GM12891 (cell line): ENCODE data around the gene ATXN1.

ENCODE experiments used
- DNase-seq: peaks from one replicate; pipeline ENCODE4 v3.0.0; 2011; ENCODE audit warnings: low spot score; ENCODE audit not compliant: insufficient read length
- FAIRE-seq: peaks from 2 replicates; lab custom pipeline; 2011; peaks lifted over from hg19 to GRCh38; lab: Jason Lieb, UNC
- PAX5 ChIP-seq: IDR thresholded peaks from 2 replicates; pipeline ENCODE4 v1.6.1; 2011; ENCODE audit warnings: low read length, moderate library complexity, mild to moderate bottlenecking; ENCODE audit not compliant: insufficient read depth, severe bottlenecking
- POLR2A ChIP-seq: IDR thresholded peaks from 2 replicates; pipeline ENCODE4 v1.6.1; 2011; ENCODE audit warnings: low read depth, low read length, control low read depth
- POLR2AphosphoS5 ChIP-seq: IDR thresholded peaks from 2 replicates; pipeline ENCODE4 v1.6.1; 2011; ENCODE audit warnings: low read depth, low read length, control low read depth
- POU2F2 ChIP-seq: IDR thresholded peaks from 2 replicates; pipeline ENCODE4 v1.6.1; 2011; ENCODE audit warnings: low read depth, mild to moderate bottlenecking, control low read depth, low read length, moderate library complexity
- SPI1 ChIP-seq: IDR thresholded peaks from 2 replicates; pipeline ENCODE4 v1.6.1; 2011; ENCODE audit warnings: low read depth, low read length, control low read depth
- TAF1 ChIP-seq: IDR thresholded peaks from 2 replicates; pipeline ENCODE4 v1.6.1; 2011; ENCODE audit warnings: low read depth, low read length, control low read depth

The ATXN1 gene

DNA sequence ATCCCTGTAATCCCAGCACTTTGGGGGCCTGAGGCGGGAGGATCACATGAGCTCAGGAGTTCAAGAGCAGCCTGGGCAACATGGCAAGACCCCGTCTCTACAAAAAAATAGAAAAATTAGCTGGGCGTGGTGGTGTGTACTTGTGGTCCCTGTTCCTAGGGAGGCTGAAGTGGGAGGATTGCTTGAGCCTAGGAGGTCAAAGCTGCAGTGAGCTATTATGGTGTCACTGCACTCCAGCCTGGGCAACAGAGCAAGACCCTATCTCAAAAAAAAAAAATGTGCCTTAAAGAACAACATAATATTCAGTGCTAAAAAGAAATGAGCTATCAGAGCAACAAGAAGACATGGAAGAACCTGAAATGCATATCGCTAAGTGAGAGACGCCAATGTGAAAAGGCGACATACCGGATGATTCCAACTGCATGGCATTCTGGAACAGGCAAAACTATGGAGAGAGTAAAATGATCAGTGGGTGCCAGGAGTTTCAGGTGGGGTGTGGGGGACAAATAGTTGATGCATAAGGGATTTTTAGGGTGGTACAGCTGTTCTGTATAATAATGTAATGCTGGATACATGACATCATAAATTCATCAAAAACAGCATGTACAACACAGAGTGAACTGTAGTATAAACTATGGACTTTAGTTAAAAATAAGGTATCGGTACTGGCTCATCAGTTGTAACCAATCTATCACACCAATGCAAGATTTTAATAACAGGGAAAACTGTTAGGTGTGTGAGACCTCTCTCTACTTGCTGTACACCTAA lies 442.1 kb downstream of the ATXN1 start:
- peak; percentile 45 for FAIRE-seq
- DNase-seq: no peak
- TF ChIP-seq POU2F2 (no peak), POLR2A (no peak), SPI1 (no peak), PAX5 (no peak), POLR2AphosphoS5 (no peak), TAF1 (no peak)

DNA sequence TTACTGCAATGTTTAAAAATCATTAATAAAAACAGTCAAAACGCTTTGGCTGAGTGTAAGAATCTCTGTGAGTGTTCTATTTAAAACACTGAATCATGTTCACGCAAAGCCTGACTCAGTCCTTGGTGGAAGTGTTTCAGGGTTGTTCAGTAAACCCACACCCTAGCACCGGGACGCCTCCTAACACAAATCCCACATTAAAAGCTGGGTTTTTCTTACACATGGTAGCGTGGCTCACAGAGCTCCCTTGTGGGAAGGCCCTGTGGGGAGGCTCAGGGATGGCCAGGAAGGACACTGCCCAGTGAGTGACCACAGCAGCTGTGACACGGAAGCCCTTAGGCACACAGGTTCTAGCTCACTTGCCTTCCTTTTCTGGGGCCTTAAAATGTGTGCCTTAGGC lies 442.7 kb downstream of the ATXN1 start:
- no peak for FAIRE-seq
- DNase-seq: no peak
- TF ChIP-seq TAF1 (no peak), POLR2A (no peak)

DNA sequence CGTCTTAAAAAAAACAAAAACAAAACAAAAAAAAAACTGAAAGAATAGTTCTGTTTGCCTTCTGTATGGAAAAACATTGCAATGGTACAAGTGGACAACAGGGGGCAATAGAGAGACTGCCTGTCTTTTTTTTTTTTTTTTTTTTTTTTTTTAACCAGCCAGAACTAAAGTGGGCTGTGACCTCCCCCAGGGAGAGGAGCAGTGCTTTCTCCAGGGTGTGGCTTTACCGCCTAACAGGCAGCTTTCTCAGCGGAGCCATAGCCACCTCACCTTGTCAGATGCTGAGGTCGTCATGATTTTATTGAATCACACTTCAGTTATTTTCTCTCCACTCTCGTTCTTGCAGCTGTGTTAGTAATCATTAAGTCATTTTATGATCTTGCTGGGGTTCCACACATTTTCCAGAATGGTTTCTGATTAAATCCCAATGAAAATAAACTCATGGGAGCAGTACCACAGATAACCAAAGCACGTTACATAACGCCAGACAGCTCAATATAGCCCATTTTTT lies 444.5 kb downstream of the ATXN1 start:
- FAIRE-seq (no peak), DNase-seq (no peak)
- TF ChIP-seq SPI1: no peak
- TF ChIP-seq POLR2AphosphoS5: no peak
- TF ChIP-seq POU2F2: no peak
- TF ChIP-seq POLR2A: no peak
- no peak for TF ChIP-seq PAX5
- TF ChIP-seq TAF1: no peak

DNA sequence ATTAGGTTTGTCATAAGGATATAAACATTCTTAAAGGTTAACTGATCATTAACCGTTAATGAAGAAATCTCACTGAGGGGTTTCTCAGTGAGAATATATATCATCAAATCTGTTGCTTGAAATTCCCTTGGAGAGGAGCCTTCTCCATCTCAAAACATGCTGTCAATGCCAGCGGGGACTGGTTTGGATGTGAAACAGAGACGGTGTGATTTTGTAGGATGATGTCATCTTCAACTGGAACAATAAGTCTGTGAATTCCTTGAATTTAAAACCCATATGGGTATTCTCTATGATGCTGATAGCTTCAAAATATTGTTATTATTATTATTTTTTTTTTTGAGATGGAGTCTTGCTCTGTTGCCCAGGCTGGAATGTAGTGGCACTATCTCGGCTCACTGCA lies 447.0 kb downstream of the ATXN1 start:
- FAIRE-seq (no peak), DNase-seq (no peak)
- TF ChIP-seq PAX5: no peak
- no peak for TF ChIP-seq POU2F2
- no peak for TF ChIP-seq POLR2A
- TF ChIP-seq POLR2AphosphoS5: no peak
- TF ChIP-seq TAF1: no peak
- no peak for TF ChIP-seq SPI1

DNA sequence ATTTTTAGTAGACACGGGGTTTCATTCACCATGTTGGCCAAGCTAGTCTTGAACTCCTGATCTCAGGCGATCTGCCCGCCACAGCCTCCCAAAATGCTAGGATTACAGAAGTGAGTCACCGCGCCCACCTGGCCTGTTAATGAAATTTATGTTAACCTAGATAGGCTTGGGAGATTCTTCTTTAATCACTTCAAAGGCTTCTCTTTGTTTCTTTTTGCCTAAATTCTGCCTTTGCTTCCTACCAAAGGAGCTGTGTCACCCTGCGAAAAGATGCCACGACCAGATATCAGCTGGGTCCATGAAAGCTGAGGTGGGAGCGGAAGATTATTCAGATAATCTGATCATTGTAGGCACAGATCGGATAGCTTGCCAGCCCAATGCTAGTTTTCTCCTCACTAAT lies 447.5 kb downstream of the ATXN1 start:
- no peak for TF ChIP-seq POU2F2
- TF ChIP-seq POLR2A: no peak
- no peak for TF ChIP-seq TAF1
- TF ChIP-seq SPI1: no peak
- no peak for TF ChIP-seq POLR2AphosphoS5
- TF ChIP-seq PAX5: no peak
- FAIRE-seq (no peak), DNase-seq (no peak)

DNA sequence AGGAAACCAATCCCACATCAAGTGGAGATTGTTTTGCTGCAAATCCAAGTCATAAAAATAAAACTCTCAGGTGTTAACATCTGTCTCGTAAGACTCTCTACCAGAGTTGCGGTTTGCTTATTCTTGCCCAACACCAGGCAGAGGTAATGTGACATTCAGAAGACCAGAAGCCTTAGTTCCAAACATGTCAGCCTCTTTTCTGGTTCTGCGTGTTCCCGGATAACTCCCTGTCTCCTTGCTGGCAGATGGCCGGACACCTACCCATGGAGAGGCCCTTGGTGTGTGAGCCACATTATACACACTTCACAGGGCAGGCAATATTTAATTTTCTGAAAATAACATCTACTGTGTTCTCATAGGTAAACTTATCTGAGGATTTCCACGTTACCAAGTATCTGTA lies 449.5 kb downstream of the ATXN1 start:
- no peak for FAIRE-seq
- TF ChIP-seq SPI1: no peak
- TF ChIP-seq PAX5: no peak
- no peak for TF ChIP-seq TAF1
- no peak for TF ChIP-seq POLR2AphosphoS5
- no peak for TF ChIP-seq POLR2A
- no peak for TF ChIP-seq POU2F2
- DNase-seq: no peak

DNA sequence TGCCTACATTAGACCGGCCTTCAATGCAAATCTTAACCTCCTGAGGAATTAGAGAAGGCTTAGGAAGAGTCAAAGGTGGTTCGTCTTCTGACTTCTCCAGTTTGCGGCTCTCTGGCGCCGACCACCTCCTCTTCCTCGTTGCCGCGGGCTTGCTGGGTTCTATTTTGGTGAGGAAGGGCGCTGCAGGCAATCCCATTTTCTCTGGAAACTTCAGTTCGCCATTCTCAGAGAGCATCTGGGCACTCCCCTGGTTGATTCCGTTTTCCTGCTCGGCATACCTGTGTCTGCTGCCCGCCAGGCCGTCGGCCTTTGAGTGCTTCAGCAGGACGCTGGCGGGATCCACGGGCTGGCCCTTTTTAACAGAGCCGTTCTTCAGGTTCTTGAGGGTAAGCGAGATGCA lies 454.9 kb downstream of the ATXN1 start:
- DNase-seq (no peak), FAIRE-seq (no peak)
- TF ChIP-seq TAF1: no peak
- no peak for TF ChIP-seq POLR2A
- TF ChIP-seq POU2F2: no peak
- no peak for TF ChIP-seq PAX5
- no peak for TF ChIP-seq SPI1
- no peak for TF ChIP-seq POLR2AphosphoS5

DNA sequence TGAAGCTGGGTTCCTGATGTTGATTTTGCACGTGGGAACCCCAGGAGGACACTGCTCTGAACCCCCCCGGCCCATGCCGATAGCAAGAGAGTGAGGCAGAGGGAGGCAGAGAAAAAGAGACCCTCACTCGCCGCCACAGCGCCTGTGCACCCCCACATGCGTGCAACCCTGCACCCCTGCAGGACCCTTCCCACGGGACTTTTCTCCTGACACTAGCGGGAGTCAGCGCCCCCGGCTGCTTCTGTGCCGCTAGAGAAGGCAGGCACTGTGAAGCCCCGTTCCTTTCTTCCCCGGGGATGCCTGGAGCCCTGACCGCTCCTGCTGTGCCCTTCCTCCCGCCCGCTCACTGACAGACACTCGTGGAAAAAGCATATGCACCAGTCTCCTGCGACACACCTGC lies 455.5 kb downstream of the ATXN1 start:
- no peak for TF ChIP-seq SPI1
- no peak; the same call in 1 of the 2 replicates for TF ChIP-seq POLR2AphosphoS5
- no peak for TF ChIP-seq POLR2A
- TF ChIP-seq PAX5: no peak
- TF ChIP-seq POU2F2: no peak
- TF ChIP-seq TAF1: no peak
- no peak for DNase-seq
- FAIRE-seq: peak; percentile 77

DNA sequence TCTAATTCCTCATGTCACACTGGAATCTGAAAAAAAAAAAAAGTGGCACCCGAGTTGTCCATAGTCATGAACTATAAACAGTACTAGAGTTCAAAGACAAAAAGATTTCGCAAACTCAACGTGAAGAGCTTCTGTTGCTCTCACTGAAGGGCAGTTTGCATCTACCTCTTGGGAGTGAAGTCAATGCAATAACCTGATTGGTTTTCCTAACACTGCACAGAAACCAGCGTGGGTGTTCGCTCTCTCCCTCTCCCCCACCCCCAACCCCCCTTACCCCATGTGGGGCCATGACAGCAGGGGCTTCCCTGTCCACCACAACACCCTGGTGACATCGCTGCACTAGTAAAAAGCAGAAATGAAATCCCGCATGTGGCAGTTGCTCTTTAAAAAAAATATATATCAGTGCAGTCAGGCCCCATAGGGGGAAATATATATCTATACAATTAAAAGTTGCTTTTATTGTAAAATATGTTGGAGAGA lies 456.0 kb downstream of the ATXN1 start:
- TF ChIP-seq PAX5 (no peak), POLR2A (peak; percentile 62), POU2F2 (peak; percentile 55), TAF1 (0 out of 2 replicates have a peak, but pooled peaks have one; percentile 27), POLR2AphosphoS5 (0 out of 2 replicates have a peak, but pooled peaks have one; percentile 41), SPI1 (peak; percentile 89)
- peak; percentile 56 for DNase-seq
- peak; percentile 95 for FAIRE-seq
